ENCODE results near the gene KLHL22.

GRCh38 chr22:20491346-20491745 lies 4.2 kb downstream of the KLHL22 start:
- TF ChIP-seq CTCF (IDR thresholded peaks at IDR 0.05) (no peak), POLR2AphosphoS5 (IDR thresholded peaks at IDR 0.05; ENCODE audit: low read depth, low read length) (no peak), TCF7L2 (IDR thresholded peaks at IDR 0.05; ENCODE audit: low read depth, low read length) (no peak)

Data from Panc1 (cell line).